ENCODE measurements around the gene LRRK1.
"Not testable (repeated sequence)": the region's sequence is repeated elsewhere in the genome, so short reads cannot be mapped to it uniquely, and the experiment has no call there.

LRRK1 gene

GRCh38 chr15:101078669-101079323 lies 159.6 kb downstream of the LRRK1 start:
- DNase-seq: no peak

GRCh38 chr15:101081900-101082299 lies 162.7 kb downstream of the LRRK1 start:
- DNase-seq: no peak

- no peak for DNase-seq
These were observed 164.3 kb downstream of the LRRK1 start for GRCh38 chr15:101083336-101084045.

GRCh38 chr15:101084801-101085200 lies 165.6 kb downstream of the LRRK1 start:
- no peak for DNase-seq

GRCh38 chr15:101085311-101085700 lies 166.1 kb downstream of the LRRK1 start:
- DNase-seq: no peak

- DNase-seq: no peak
These were observed 167.4 kb downstream of the LRRK1 start for GRCh38 chr15:101086394-101087171.

- no peak for DNase-seq
These were observed 168.1 kb downstream of the LRRK1 start for GRCh38 chr15:101087172-101087769.

GRCh38 chr15:101088271-101088670 lies 169.1 kb downstream of the LRRK1 start:
- DNase-seq: no peak

- peak; percentile 68 for DNase-seq
These were observed 169.8 kb downstream of the LRRK1 start for GRCh38 chr15:101088788-101089578.

- no peak for DNase-seq
These were observed 170.6 kb downstream of the LRRK1 start for GRCh38 chr15:101089579-101090427.

- DNase-seq: no peak
These were observed 171.3 kb downstream of the LRRK1 start for GRCh38 chr15:101090428-101090790.

- no peak for DNase-seq
These were observed 172.2 kb downstream of the LRRK1 start for GRCh38 chr15:101091080-101092017.

- no peak for DNase-seq
These were observed 173.2 kb downstream of the LRRK1 start for GRCh38 chr15:101092156-101092866.

- DNase-seq: no peak
These were observed 173.7 kb downstream of the LRRK1 start for GRCh38 chr15:101092867-101093202.

- DNase-seq: no peak
These were observed 174.8 kb downstream of the LRRK1 start for GRCh38 chr15:101093958-101094357.

GRCh38 chr15:101095796-101096406 lies 176.7 kb downstream of the LRRK1 start:
- DNase-seq: not testable (repeated sequence)

- no peak for DNase-seq
These were observed 178.0 kb downstream of the LRRK1 start for GRCh38 chr15:101097111-101097510.

GRCh38 chr15:101099183-101099582 lies 180.0 kb downstream of the LRRK1 start:
- DNase-seq: no peak

GRCh38 chr15:101100118-101100517 lies 181.0 kb downstream of the LRRK1 start:
- DNase-seq: no peak
